GM19468 (cell line): ENCODE results near the gene TLN1.

Experiments used
- ATAC-seq: cut with Tn5 transposase; IDR thresholded peaks from one replicate; pipeline ENCODE4 v1.9.1; 2021; ENCODE audit warnings: mild to moderate bottlenecking, moderate library complexity, moderate number of reproducible peaks; ENCODE audit not compliant: unreplicated experiment; ENCODE audit errors: extremely low read depth

TLN1 gene

DNA sequence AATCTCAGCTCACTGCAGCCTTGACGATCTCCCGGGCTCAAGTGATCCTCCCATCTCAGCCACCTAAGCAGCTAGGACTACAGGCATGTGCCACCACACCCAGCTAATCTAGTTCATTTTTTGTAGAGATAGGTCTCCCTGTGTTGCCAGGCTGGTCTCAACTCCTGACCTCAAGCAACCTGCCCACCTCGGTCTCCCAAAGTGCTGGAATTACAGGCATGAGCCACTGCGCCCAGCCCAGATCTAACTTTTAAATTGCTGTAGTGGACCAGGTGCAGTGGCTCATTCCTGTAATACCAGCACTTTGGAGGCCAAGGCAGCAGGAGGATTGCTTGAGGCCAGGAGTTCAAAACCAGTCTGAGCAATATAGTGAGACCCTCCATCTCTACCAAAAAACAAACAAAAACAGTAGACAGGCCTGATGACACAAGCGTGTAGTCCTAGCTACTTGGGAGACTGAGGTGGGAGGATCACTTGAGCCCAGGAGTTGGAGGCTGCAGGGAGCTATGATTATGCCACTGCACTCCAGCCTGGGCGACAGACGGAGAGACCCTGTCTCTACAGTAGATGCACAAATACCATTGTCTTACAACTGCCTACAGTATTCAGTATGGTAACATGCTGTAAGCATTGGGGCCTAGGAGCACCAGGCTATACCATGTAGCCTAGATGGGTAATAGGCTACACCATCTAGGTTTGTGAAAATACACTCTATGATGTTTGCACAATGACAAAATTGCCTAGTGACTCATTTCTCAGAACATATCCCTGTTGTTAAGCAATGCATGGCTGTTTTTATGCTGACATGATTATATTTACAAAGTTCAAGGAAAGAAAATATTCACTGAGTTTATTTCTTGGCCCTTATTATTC is 79.8 kb downstream of the TLN1 start:
- ATAC-seq: no peak

DNA sequence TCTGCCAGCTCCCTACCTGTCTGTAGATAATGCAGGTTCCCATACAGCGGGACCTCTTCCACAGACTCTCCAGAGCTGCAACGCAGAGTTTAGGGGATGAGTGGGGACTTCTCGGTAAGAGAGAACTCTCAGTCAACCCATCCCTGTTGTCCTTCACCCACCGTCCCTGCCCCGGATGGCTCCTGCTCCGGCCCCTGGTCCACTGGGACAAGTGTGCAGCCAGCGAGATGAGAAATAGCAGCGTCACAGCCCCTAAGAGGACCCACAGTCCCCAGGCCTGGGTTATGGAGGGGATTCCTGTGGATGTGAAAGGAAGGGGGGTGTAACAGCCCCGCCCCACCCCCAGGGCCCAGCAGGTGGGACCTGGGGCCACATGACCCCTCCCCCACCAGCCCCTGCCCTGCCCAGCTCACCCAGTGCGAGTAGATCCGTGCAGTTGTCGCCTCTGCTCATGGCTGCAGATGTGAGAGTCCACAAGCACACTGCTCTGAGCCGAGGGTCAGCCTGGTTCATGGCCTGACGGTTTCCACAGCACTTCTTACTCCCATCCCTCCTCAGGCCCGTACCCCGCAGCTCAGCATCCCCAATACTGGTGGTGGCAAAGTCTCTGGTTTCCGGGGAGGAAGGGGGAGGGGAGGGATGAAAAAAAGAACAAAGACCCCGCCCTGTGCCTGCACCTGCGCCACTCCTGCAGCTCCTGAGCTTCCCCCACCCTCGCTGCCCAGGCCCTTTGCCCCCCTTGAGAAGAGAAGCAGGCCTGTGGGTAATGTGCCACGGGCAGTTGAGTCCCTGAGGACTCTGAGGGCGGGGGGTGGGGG is 81.4 kb downstream of the TLN1 start, which contains the start of gene SIT1:
Gene SIT1 (minus strand): TSS at position 591 of the 818 bp plus-strand sequence. CDS start 78 bp downstream, at position 513.
- no peak for ATAC-seq

DNA sequence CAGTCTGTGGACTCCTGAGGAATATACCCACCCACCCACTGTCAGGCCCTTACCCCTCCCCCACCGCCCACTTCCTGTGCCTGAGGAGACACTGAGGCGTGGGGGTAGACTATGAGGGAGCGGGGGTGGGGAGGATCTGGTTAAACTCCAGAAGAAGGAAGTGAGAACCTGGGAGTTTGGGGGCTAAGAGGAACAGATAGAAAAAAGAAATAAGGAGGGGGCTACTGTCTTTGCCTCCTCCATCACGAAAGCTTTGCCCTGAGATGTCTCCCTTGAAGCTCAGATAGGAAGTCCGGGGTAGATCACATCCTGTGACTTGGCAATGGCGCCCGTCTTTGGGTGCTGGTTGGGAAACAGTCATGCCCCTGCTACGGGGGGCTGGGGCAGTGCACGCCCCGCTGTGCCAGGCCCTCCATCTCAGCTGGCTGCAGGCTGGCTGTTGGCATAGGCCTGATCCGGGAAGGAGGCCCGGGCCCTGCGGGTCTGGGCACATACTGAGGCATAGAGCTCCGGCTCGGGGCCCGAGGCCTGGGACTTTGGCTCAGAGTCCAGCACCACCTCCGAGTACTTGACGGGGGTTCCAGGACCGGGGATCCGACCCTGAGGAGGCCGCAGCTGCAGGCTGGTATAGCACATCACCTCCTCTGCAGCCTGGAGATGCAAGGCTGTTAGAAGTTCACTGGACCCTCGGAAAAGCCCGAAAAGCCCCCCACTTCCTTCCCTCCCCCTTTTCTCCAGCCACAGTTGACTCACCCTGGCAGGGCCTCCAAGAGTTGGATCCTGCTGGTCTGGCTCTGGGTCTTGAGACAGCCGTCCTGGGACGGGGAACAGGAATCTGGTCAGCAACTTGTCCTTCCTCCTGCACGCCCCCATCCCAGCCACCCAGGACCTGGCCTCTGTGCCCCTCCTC is 82.3 kb downstream of the TLN1 start:
- no peak for ATAC-seq
